Stimulated activated naive CD4-positive, alpha-beta T cell treated with Interleukin-2 at 50 U/mL for 16 hours (primary cell): ENCODE results near the gene IL1RN.

Experiments used
- DNase-seq: peaks from one replicate; lab custom pipeline; 2025; lab: John Stamatoyannopoulos, UW

IL1RN gene

DNA sequence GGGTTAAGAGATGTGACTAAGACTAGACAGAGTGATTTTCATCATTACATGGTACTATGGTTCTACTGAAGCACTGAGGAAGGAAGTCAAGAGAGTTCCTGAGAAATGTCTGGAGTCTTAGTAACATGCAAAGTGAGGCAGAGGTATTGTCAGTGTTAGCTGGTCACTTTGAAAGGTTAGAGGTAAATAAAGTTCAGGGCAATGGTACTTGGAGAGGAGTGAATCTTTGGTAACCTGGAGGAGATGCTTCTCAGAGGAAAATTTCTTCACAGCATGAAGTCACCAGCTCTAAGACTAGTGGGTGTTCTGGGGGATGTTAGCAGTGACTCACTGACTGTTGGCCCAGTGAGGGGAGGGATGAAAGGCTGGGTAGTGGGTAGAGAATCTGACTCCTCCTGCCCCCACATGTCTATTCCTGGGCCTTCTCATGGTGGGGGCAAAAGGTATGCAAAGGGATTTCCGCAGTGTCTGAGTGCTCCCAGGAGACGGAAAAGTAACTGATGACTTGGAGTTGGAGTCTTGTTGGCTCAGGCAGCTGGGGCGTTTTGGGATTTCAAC is 23.3 kb upstream of the IL1RN start:
- no peak for DNase-seq

DNA sequence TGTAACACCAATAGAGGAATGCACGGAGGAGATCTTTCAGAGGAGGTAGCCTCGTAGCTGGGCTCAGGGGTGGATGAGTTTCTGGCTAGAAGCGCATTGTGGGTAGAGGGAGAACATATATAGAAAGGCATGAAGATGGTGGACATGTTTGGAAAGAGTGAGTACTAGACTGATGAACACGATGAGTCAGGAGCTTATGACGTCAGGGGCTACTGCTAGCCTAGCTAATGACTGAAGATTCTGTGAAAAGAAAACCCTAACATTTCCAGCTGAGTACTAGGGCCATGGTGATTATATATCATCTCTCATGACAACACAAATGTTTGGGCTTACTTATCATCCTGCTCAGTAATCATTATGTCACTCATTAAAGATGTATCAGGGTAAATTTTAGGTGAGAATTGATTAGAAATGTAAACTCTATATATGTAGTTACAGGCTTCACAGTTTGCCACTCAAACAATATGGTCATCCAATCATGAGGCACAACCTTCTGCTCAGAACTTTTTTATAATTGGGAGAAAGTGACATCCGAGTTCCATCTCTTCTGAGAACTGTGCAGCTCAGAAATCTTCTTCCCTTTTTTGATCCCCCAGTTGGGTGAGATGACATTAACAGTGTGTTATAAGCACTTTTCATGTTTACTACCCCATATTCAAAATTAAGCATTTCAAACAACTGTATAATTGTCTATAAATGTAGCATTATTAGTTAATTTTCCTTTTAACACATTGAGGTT is 22.2 kb upstream of the IL1RN start:
- DNase-seq: peak; percentile 39

- DNase-seq: no peak
Observed at GRCh38 chr2:113111121-113111520, 16.3 kb upstream of the IL1RN start.

- no peak for DNase-seq
Observed at GRCh38 chr2:113111823-113112287, 15.5 kb upstream of the IL1RN start.

GRCh38 chr2:113112441-113112840 is 15.0 kb upstream of the IL1RN start:
- no peak for DNase-seq

- no peak for DNase-seq
Observed at GRCh38 chr2:113112871-113113270, 14.5 kb upstream of the IL1RN start.

- no peak for DNase-seq
Observed at GRCh38 chr2:113113807-113114206, 13.6 kb upstream of the IL1RN start.

- no peak for DNase-seq
Observed at GRCh38 chr2:113114224-113114945, 13.0 kb upstream of the IL1RN start.

DNA sequence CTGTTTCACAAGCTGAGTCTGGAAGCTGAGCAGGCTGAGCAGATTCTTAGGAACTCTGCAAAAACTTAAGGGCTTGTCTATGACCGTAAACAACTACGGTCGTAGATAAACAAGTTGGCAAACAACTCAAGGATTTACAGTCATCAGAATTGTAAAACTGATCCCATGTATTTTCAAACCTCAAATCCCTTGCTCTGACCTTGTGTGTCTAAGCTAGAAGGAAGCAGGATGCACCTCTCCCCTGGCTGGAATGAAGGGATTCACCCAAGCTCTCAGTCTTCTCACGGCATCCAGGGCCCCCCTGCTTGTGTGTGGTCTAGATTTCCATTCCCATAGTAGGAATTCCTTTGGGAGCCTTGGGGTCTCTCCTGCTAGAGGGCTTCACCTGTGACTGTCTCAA is 12.4 kb upstream of the IL1RN start:
- DNase-seq: no peak

DNA sequence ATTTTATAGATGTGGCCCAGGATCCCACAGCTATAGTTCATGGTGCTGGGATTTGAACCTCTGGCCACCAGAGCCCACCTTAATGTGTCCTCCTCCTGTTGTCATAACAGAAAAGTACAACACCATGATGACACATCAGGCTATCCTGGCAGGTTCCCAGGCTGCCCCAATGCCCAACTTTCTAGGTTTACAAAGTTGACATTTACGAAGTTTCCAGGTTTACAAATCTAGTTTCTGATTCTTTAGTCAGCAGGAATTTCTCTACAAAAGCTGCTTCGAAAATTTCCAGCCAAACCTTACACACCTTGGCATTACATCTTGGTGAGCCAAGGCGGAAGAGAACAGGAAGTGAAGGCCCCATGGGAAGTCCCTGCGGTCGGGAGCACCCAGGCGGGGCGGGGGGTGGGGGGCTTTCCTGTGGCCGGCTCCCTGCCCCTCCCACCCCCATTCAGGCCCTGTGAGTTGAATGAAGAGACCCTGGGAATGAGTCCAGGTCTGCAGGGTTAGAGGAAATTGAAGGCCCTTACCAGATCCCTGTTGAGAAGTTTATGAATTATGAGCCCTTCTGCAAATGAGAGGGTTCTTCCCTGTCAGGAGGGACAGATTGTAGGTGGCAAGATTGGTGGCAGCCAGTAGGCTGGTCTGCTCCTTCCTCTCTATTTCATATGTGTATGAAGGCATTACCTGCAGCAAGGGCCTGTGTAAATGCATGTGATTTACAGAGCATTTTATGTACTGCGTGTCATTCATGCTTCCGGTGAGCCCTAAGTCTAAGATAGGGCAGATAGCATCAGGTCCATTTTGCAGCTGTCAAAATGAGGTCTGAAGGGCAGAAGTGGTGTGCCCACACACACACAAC is 11.1 kb upstream of the IL1RN start:
- DNase-seq: no peak

- no peak for DNase-seq
Observed at GRCh38 chr2:113117541-113118262, 9.7 kb upstream of the IL1RN start.

- no peak for DNase-seq
Observed at GRCh38 chr2:113118263-113118657, 9.1 kb upstream of the IL1RN start.

DNA sequence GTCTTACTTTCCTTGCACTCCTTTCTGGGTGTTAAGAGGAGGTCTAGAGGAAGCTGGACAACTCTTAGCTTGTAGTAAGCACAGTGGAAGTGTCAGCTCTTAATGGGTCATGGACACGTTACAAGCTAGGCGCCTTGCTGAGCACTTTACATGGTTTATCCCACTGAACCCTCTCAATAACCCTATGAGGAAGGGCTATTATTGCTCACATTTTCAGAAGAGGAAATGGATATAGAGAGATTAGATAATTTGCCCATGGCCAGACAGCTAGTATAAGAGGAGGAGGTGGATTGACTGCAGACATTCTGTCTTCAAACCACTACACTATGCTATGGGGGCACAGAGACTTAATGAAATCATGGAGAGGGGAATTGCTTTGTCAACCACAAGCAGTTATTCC is 8.3 kb upstream of the IL1RN start:
- DNase-seq: no peak

DNA sequence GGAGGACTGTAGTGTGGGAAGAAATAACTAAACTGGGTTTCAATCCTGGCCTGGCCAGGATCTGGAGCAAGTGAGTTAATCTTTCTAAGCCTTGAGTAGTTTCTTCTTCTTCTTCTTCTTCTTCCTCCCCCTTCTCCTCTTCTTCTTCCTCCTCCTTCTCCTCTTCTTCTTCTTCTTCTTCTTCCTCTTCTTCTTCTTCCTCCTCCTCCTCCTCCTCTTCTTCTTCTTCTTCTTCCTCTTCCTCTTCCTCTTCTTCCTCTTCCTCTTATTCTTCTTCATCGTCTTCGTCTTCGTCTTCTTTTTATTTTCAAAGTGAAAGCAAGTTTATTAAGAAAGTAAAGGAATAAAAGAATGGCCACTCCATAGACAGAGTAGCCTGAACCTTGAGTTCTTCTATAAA is 6.5 kb upstream of the IL1RN start:
- DNase-seq: no peak

DNA sequence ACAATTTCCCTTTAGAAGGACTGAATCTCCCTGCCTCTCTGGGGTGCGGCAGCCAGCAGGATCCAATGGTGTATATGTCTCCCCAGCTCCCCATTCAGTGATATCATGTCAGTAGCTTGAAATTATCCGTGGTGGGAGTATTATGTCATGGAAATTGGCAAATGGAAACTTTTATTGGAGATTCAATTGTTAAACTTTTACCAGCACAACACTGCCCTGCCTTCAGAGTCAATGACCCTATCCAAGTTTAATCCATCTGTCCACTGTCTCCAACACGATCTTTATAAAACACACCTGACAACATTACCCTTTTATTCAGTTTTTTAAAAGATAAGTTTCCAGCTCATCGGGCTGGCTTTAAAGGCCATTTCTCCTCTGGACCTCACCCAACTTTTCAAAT is 5.0 kb upstream of the IL1RN start:
- DNase-seq: no peak

DNA sequence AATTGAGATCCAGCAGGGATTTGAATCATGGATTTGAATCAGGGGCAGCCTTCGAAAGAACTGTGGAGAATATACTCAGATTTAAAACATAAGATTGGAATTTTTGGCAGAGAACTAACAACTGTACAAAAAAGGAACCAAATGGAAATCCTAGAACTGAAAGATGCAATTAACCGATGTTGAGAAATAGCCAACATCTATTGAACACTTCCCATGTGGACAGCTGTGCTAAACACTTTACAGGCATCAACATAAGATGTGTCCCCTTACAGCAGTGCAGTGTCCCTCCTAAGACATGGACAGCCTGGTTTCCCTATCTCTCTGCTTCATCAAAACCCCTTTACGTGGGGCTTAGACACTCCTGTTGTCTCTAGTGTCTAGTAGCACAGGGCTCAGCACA is 3.7 kb upstream of the IL1RN start:
- DNase-seq: no peak

DNA sequence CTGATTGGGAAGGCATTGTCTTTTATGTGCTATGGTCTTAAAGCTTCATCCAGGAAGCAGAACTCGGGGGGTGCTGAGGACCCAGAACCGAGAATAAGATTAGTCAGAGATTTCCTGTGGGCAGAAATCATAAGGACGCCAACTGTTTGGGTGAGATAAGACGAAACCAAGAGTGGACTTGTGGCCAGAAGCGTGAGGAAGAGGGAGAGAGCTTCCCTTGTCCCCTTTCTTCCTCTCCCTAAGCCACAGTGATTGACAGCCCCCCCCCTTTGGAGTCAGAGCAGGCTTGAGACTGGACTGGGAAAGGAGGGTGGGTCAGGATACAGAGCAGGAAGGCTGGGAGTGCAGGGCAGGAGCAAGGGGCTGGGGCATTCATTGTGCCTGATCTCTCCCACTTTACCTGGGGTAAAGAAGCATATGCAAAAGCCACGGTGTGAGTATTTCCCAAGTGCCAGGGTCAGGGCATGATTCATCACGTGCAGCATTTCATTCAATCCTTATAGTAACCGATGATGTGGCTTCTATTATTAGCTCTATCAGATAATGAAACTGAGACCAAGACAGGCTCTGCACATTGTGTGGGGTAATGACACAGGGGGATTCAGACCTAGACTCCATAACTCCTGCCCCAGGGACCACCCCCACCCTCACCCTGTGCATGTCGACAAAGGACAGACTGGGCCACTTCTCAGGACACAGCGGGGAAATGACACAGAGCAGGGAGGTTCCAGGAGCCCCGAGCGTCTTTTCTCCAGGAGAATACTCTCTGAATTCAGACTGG is 3.0 kb upstream of the IL1RN start:
- no peak for DNase-seq

DNA sequence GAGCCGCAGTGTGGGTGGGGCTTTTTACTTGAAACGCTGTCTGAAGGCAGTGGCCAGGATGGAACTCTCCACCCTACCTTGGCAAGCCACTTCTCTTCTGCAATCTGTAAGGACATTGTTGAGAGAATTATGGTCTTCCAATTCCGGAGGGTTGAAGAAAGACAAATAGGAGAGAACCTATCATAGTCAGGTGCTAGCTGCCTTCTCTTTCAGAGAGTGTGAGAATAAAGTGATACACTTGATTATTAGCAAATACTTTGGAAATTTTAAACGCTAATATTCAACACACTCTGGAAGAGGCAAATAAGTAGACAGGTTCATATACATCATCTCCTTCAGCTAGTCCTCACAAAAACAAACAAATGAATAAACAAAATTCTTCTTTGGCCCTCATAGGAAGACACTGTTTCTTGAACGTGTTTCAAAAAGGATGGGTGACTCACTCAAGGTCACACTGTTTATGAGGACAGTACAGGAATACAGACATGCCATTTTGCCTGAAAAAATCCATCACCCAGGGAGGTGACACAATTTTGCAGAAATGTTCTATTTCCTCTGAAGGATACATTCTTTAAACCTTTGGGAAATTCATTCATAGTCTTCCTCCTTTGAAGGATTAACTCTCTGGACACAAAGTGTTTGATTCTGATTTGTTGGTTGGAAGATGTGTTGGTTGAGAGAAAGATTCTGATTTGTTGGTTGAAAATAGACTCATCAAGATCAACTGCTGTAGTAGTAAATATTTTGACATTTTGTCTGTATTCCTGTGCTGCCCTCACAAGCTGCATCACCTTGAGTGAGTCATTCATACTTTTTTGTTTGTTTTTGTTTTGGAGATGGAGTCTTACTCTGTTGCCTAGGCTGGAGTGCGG is 2.2 kb upstream of the IL1RN start:
- DNase-seq: no peak

DNA sequence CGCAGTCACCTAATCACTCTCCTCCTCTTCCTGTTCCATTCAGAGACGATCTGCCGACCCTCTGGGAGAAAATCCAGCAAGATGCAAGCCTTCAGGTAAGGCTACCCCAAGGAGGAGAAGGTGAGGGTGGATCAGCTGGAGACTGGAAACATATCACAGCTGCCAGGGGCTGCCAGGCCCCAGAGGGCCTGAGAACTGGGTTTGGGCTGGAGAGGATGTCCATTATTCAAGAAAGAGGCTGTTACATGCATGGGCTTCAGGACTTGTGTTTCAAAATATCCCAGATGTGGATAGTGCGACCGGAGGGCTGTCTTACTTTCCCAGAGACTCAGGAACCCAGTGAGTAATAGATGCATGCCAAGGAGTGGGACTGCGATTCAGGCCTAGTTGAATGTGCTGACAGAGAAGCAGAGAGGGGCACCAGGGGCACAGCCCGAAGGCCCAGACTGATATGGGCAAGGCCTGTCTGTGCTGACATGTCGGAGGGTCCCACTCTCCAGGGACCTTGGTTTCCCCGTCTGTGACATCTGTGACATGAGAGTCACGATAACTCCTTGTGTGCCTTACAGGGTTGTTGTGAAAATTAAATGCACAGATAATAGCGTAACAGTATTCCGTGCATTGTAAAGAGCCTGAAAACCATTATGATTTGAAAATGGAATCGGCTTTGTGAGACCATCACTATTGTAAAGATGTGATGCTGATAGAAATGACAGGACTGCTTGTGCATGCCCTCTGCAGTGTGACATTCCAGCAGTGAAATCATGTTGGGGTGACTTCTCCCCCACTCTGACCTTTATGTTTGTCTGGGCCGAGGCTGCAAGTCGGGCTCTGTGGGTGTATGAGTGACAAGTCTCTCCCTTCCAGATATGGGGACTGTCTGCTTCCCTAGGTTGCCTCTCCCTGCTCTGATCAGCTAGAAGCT is 510 bp downstream of the IL1RN start:
- no peak for DNase-seq
